K562 (cell line): Measurements from ENCODE around the gene SLC38A2. TPM values are rescaled to one million over a fixed set of nuclear protein-coding genes. Genes with fewer than 3 reads are reported as not detected.

Experiments
- HOXB6 ChIP-seq: fragments of 250-450 bp; sonication (Bioruptor Pico); IDR thresholded peaks from 2 replicates; pipeline ENCODE4 v1.5.1; 2022; ENCODE audit warnings: mild to moderate bottlenecking, borderline replicate concordance
- KAT2B ChIP-seq: IDR thresholded peaks from one replicate; pipeline ENCODE4 v1.6.1; 2012; ENCODE audit warnings: low read depth, mild to moderate bottlenecking, control low read depth, inconsistent platforms, low read length, moderate library complexity
- POLR2AphosphoS2 ChIP-seq: IDR thresholded peaks from 2 replicates; pipeline ENCODE4 v1.6.1; 2012; ENCODE audit warnings: low read length, improper control_type of control experiment
- ZFX ChIP-seq: sonication (generic); formaldehyde crosslinking; IDR thresholded peaks from 2 replicates; pipeline ENCODE4 v1.8.0; 2022; ENCODE audit warnings: mild to moderate bottlenecking, missing genetic modification reagents, moderate library complexity
- ZNF274 ChIP-seq: IDR thresholded peaks from 2 replicates; pipeline ENCODE4 v1.6.1; 2011; ENCODE audit warnings: low read depth, mild to moderate bottlenecking, low read length, moderate library complexity, borderline replicate concordance
- ZNF41 ChIP-seq: fragments of 250-450 bp; sonication (Bioruptor Pico); conservative IDR thresholded peaks from 2 replicates; pipeline ENCODE4 v1.4.0; 2020; ENCODE audit warnings: mild to moderate bottlenecking
- polyA plus RNA-seq, 8 experiments: library from polyadenylated mRNA; depleted of rRNA in 4 of 8; stranded (reverse) in 5 of 8; unstranded in 3 of 8; fragments of >200 nt; fragmentation: Nextera tagmentation in 2 of 8; fragmentation: Illumina TruSeq in 1 of 8; extraction: Ambion mirVana in 2 of 8; extraction: Trizol in 1 of 8; gene quantifications; 2 replicates each; pipeline versions ENCODE4 v1.2.1 to v1.2.3, GENCODE V29; 2011 to 2014; ENCODE audit warnings: inconsistent platforms in 1 of 8, missing spikeins in 1 of 8
- total RNA-seq, 7 experiments: library from RNA; depleted of rRNA in 6 of 7; stranded (reverse); fragments of >200 nt in 6 of 7; fragmentation: Illumina TruSeq in 2 of 7; extraction: Trizol in 2 of 7; gene quantifications; 2 replicates each; pipeline versions ENCODE4 v1.2.1 to v1.2.3, GENCODE V29; 2011 to 2021; ENCODE audit warnings: low replicate concordance in 1 of 7
- TF ChIP-seq, protein P1 (sequence below): sonication (generic); formaldehyde crosslinking; IDR thresholded peaks from 2 replicates; pipeline ENCODE4 v1.8.0; 2022; ENCODE audit warnings: mild to moderate bottlenecking, missing genetic modification reagents
- TF ChIP-seq, protein P2 (sequence below): fragments of 250-450 bp; sonication (Bioruptor Pico); IDR thresholded peaks from 2 replicates; pipeline ENCODE4 v1.8.0; 2021; ENCODE audit warnings: borderline replicate concordance, mild to moderate bottlenecking, moderate library complexity; ENCODE audit not compliant: poor library complexity, severe bottlenecking

SLC38A2 gene
- total and polyA plus RNA-seq, 9 of the 15 experiments (the other 6 are each of a cell fraction or from before 2014, with no cell fraction given), result 98.7 to 292 (median 143) TPM

DNA sequence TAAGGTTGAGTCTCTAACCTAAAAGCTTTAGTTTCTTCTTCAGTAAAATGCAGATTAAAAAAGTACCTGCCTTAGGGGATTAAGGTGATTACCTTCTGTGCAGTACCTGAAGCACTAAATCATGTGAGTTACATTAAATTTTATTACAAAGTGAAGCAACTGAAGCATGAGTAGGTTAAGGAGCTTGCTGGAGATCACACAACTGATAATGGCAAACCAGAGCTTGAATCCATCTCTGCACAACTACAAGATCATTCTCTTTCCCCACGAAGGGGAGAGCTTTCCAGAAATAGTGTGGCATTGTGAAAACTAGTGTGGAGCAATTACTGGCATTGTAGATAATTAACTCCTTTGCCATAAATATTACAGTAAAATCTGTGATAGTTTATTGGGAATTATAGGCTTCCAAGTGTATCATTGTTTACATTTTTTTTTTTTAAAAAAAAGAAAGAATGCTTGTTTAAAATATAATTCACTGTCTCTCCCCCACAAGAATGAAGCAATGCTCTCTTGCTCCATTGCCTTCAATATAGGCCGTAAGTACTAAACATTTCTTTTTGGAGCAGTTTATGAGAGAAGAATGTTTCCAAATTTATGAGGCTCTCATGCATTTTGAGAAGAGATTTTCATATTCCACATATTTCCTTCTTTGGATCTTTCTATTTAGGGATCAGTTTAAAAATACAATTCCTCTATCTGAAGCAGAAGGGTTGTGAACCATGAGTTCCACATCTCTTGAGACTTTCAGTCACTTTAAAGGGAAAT lies 20.5 kb downstream of the SLC38A2 start (continued):
- TF ChIP-seq, protein P1, sequence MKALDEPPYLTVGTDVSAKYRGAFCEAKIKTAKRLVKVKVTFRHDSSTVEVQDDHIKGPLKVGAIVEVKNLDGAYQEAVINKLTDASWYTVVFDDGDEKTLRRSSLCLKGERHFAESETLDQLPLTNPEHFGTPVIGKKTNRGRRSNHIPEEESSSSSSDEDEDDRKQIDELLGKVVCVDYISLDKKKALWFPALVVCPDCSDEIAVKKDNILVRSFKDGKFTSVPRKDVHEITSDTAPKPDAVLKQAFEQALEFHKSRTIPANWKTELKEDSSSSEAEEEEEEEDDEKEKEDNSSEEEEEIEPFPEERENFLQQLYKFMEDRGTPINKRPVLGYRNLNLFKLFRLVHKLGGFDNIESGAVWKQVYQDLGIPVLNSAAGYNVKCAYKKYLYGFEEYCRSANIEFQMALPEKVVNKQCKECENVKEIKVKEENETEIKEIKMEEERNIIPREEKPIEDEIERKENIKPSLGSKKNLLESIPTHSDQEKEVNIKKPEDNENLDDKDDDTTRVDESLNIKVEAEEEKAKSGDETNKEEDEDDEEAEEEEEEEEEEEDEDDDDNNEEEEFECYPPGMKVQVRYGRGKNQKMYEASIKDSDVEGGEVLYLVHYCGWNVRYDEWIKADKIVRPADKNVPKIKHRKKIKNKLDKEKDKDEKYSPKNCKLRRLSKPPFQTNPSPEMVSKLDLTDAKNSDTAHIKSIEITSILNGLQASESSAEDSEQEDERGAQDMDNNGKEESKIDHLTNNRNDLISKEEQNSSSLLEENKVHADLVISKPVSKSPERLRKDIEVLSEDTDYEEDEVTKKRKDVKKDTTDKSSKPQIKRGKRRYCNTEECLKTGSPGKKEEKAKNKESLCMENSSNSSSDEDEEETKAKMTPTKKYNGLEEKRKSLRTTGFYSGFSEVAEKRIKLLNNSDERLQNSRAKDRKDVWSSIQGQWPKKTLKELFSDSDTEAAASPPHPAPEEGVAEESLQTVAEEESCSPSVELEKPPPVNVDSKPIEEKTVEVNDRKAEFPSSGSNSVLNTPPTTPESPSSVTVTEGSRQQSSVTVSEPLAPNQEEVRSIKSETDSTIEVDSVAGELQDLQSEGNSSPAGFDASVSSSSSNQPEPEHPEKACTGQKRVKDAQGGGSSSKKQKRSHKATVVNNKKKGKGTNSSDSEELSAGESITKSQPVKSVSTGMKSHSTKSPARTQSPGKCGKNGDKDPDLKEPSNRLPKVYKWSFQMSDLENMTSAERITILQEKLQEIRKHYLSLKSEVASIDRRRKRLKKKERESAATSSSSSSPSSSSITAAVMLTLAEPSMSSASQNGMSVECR (CRISPR knock-in tag), result no peak
- TF ChIP-seq KAT2B (no peak), POLR2AphosphoS2 (no peak), ZNF274 (no peak), HOXB6 (no peak), ZFX (CRISPR knock-in tag) (no peak), ZNF41 (no peak)
- TF ChIP-seq, protein P2, sequence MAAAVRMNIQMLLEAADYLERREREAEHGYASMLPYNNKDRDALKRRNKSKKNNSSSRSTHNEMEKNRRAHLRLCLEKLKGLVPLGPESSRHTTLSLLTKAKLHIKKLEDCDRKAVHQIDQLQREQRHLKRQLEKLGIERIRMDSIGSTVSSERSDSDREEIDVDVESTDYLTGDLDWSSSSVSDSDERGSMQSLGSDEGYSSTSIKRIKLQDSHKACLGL (CRISPR knock-in tag), result no peak
